Measurements from ENCODE around the gene ZBED3. TPM values are rescaled to one million over a fixed set of nuclear protein-coding genes. Genes with fewer than 3 reads are reported as not detected.
"Not testable (repeated sequence)": the region's sequence is repeated elsewhere in the genome, so short reads cannot be mapped to it uniquely, and the experiment has no call there.

Gene ZBED3
- total RNA-seq, 2 experiments from 2014 or later, result 3.6 to 13.2 TPM

GRCh38 chr5:77117161-77117560 is 30.1 kb upstream of the ZBED3 start:
- Histone ChIP-seq H3K9me3 (ENCODE audit: low read length) (no peaks in the 10 kb centered on the region), H3K79me2 (ENCODE audit: insufficient read depth, low read depth, low read length) (no peaks in the 10 kb centered on the region), H3K36me3 (ENCODE audit: insufficient read depth, low read length) (peaks cover 5% of the 10 kb centered on the region), H2AFZ (ENCODE audit: low read length) (no peak overlapping the region), H3K4me3 (ENCODE audit: low read depth, low read length, poor library complexity, severe bottlenecking) (no peak overlapping the region), H3K9me2 (ENCODE audit: insufficient read depth, low read length) (no peaks in the 10 kb centered on the region), H3K4me2 (ENCODE audit: low read length) (no peak overlapping the region), H4K20me1 (ENCODE audit: insufficient read depth, low read length) (no peaks in the 10 kb centered on the region), H3K27ac (ENCODE audit: low read depth, low read length, poor library complexity, severe bottlenecking) (no peak overlapping the region), H3K4me1 (ENCODE audit: insufficient read depth, low read length, poor library complexity, severe bottlenecking) (no peaks in the 10 kb centered on the region)
- TF ChIP-seq, protein P1, sequence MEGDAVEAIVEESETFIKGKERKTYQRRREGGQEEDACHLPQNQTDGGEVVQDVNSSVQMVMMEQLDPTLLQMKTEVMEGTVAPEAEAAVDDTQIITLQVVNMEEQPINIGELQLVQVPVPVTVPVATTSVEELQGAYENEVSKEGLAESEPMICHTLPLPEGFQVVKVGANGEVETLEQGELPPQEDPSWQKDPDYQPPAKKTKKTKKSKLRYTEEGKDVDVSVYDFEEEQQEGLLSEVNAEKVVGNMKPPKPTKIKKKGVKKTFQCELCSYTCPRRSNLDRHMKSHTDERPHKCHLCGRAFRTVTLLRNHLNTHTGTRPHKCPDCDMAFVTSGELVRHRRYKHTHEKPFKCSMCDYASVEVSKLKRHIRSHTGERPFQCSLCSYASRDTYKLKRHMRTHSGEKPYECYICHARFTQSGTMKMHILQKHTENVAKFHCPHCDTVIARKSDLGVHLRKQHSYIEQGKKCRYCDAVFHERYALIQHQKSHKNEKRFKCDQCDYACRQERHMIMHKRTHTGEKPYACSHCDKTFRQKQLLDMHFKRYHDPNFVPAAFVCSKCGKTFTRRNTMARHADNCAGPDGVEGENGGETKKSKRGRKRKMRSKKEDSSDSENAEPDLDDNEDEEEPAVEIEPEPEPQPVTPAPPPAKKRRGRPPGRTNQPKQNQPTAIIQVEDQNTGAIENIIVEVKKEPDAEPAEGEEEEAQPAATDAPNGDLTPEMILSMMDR (conservative IDR thresholded peaks at IDR 0.05; ENCODE audit: low read length), result no peak
- no peak for TF ChIP-seq EZH2phosphoT487 (IDR thresholded peaks at IDR 0.05; ENCODE audit: borderline replicate concordance, low read depth, low read length)
- POLR2A ChIA-PET, result no interaction called here
- CTCF ChIA-PET (ENCODE audit: unreplicated experiment), result no interaction called here
- intact Hi-C loops (cut with micrococcal nuclease; ENCODE audit: unreplicated experiment), result no loop called here
- DNase-seq (ENCODE audit: low spot score), result no peak
- BruUV-seq (replicated peaks), result no TSS peak

DNA sequence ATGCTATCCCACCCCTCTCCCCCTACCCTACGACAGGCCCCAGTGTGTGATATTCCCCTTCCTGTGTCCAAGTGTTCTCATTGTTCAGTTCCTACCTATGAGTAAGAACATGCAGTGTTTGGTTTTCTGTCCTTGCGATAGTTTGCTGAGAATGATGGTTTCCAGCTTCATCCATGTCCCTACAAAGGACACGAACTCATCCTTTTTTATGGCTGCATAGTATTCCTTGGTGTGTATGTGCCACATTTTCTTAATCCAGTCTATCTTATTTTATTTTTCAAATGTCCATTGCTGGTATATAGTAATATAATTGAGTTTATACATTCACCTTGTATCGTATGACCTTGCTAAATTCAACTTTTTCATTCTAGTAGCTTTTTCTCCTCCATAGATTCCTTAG is 19.9 kb upstream of the ZBED3 start:
- intact Hi-C loops (cut with micrococcal nuclease; ENCODE audit: unreplicated experiment); H3K27ac ChIP-seq (ENCODE audit: low read depth, low read length, poor library complexity, severe bottlenecking); H3K4me3 ChIP-seq (ENCODE audit: low read depth, low read length, poor library complexity, severe bottlenecking); BruUV-seq (replicated peaks); H3K4me2 ChIP-seq (ENCODE audit: low read length); H3K9me2 ChIP-seq (ENCODE audit: insufficient read depth, low read length); H2AFZ ChIP-seq (ENCODE audit: low read length); CTCF ChIA-PET (ENCODE audit: unreplicated experiment); H3K36me3 ChIP-seq (ENCODE audit: insufficient read depth, low read length); H4K20me1 ChIP-seq (ENCODE audit: insufficient read depth, low read length); H3K9me3 ChIP-seq (ENCODE audit: low read length); DNase-seq (ENCODE audit: low spot score); H3K79me2 ChIP-seq (ENCODE audit: insufficient read depth, low read depth, low read length); H3K4me1 ChIP-seq (ENCODE audit: insufficient read depth, low read length, poor library complexity, severe bottlenecking): not testable (repeated sequence)
- POLR2A ChIA-PET, result interaction anchor here (0.8 kb wide), 1 partner anchor 23 kb away, joined by 3 read pairs; no protein-coding TSS in a partner anchor

DNA sequence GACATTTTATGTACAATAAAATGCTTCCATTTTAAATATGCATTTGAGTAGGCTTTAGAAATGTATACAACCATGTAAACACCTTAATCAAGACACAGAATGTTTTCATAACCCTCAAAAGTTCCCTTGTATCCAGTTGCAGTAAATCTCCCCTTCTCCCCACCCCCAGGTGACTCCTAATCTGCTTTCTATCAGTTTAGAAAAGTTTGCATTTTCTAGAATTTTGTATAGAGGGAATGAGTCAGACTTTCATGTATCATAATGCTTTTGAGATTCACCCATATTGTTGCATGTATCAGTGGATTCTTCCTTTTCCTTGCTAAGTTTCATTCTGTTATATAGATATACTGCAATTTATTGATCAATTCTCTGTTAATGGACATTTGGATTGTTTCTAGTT is 17.7 kb upstream of the ZBED3 start:
- no peaks in the 10 kb centered on the region for H3K36me3 ChIP-seq (ENCODE audit: insufficient read depth, low read length)
- BruUV-seq (replicated peaks), result no TSS peak
- ChIA-PET POLR2A (no interaction called here), CTCF (ENCODE audit: unreplicated experiment) (no interaction called here)
- H3K9me3 ChIP-seq (ENCODE audit: low read length), result no peaks in the 10 kb centered on the region
- intact Hi-C loops (cut with micrococcal nuclease; ENCODE audit: unreplicated experiment), result no loop called here
- H3K9me2 ChIP-seq (ENCODE audit: insufficient read depth, low read length), result no peaks in the 10 kb centered on the region
- no peaks in the 10 kb centered on the region for H3K79me2 ChIP-seq (ENCODE audit: insufficient read depth, low read depth, low read length)
- DNase-seq (ENCODE audit: low spot score), result no peak
- H3K4me3 ChIP-seq (ENCODE audit: low read depth, low read length, poor library complexity, severe bottlenecking), result no peak overlapping the region
- no peaks in the 10 kb centered on the region for H3K4me1 ChIP-seq (ENCODE audit: insufficient read depth, low read length, poor library complexity, severe bottlenecking)
- H4K20me1 ChIP-seq (ENCODE audit: insufficient read depth, low read length), result no peaks in the 10 kb centered on the region
- H3K27ac ChIP-seq (ENCODE audit: low read depth, low read length, poor library complexity, severe bottlenecking), result no peak overlapping the region
- H2AFZ ChIP-seq (ENCODE audit: low read length), result no peak overlapping the region
- H3K4me2 ChIP-seq (ENCODE audit: low read length), result no peak overlapping the region
- TF ChIP-seq EZH2phosphoT487 (IDR thresholded peaks at IDR 0.05; ENCODE audit: borderline replicate concordance, low read depth, low read length), result no peak
- TF ChIP-seq, protein P1 (conservative IDR thresholded peaks at IDR 0.05; ENCODE audit: low read length), result no peak
